Epithelial cell of esophagus (primary cell): ENCODE results near the gene PRDM16.

ENCODE experiments used
- DNase-seq: peaks from one replicate; pipeline ENCODE4 v3.0.0; 2010; ENCODE audit warnings: low read depth
- H3K4me3 ChIP-seq: 2 replicates; pipeline ENCODE4 v1.5.1; 2011; ENCODE audit warnings: mild to moderate bottlenecking, low read length, control low read depth
- CTCF ChIP-seq: IDR thresholded peaks from 2 replicates; pipeline ENCODE4 v1.5.1; 2011; ENCODE audit warnings: low read depth, mild to moderate bottlenecking, low read length, control low read depth, inconsistent platforms; ENCODE audit not compliant: insufficient read depth; ENCODE audit errors: missing control alignments

PRDM16 gene

GRCh38 chr1:3264456-3264855 is 195.5 kb downstream of the PRDM16 start:
- no peak for TF ChIP-seq CTCF
- DNase-seq, result no peak
- no peak overlapping the region for H3K4me3 ChIP-seq

GRCh38 chr1:3265835-3266805 is 197.1 kb downstream of the PRDM16 start:
- DNase-seq, result no peak
- TF ChIP-seq CTCF, result no peak
- H3K4me3 ChIP-seq, result no peak overlapping the region

GRCh38 chr1:3266870-3267549 is 198.0 kb downstream of the PRDM16 start:
- no peak for DNase-seq
- H3K4me3 ChIP-seq, result no peak overlapping the region
- no peak for TF ChIP-seq CTCF

- no peak for DNase-seq
- H3K4me3 ChIP-seq, result no peak overlapping the region
- TF ChIP-seq CTCF, result no peak
Measured at GRCh38 chr1:3267550-3268270, 198.7 kb downstream of the PRDM16 start.

- H3K4me3 ChIP-seq, result no peak overlapping the region
- DNase-seq, result no peak
- TF ChIP-seq CTCF, result no peak
Measured at GRCh38 chr1:3268281-3268680, 199.3 kb downstream of the PRDM16 start.

- TF ChIP-seq CTCF, result no peak
- no peak overlapping the region for H3K4me3 ChIP-seq
- no peak for DNase-seq
Measured at GRCh38 chr1:3270403-3271245, 201.6 kb downstream of the PRDM16 start.
